Astrocyte of the cerebellum (primary cell): ENCODE results near the gene SH3BP2.

ENCODE experiments used
- DNase-seq: peaks from one replicate; pipeline ENCODE4 v3.0.0-alpha.2; 2011; ENCODE audit warnings: low read depth
- H3K4me3 ChIP-seq: 2 replicates; pipeline ENCODE4 v1.5.1; 2011; ENCODE audit warnings: mild to moderate bottlenecking, low read depth, low read length, moderate library complexity
- CTCF ChIP-seq: IDR thresholded peaks from 2 replicates; pipeline ENCODE4 v1.5.1; 2012; ENCODE audit warnings: low read length, low read depth, moderate library complexity, mild to moderate bottlenecking; ENCODE audit errors: missing control alignments
- in situ Hi-C: cut with HindIII; loops from 2 replicates; pipeline ENCODE4 v1.10.0; 2017; ENCODE audit warnings: low sequenced_read_pairs

SH3BP2 gene

GRCh38 chr4:2820216-2820982 lies 27.5 kb downstream of the SH3BP2 start:
- H3K4me3 ChIP-seq, result no peak overlapping the region
- in situ Hi-C loops, result no loop called here
- DNase-seq, result no peak
- TF ChIP-seq CTCF, result no peak

GRCh38 chr4:2822461-2823300 lies 29.8 kb downstream of the SH3BP2 start:
- H3K4me3 ChIP-seq, result no peak overlapping the region
- in situ Hi-C loops, result no loop called here
- TF ChIP-seq CTCF, result no peak
- no peak for DNase-seq

- in situ Hi-C loops, result no loop called here
- TF ChIP-seq CTCF, result no peak
- no peak for DNase-seq
- no peak overlapping the region for H3K4me3 ChIP-seq
Measured at GRCh38 chr4:2823301-2823670, 30.4 kb downstream of the SH3BP2 start.

- in situ Hi-C loops, result no loop called here
- TF ChIP-seq CTCF, result no peak
- no peak for DNase-seq
- H3K4me3 ChIP-seq, result no peak overlapping the region
Measured at GRCh38 chr4:2823671-2824328, 30.9 kb downstream of the SH3BP2 start.

GRCh38 chr4:2824329-2824835 lies 31.5 kb downstream of the SH3BP2 start:
- no peak for DNase-seq

More at GRCh38 chr4:2824329-2824835, 31.5 kb downstream of the SH3BP2 start:
- in situ Hi-C loops, result no loop called here
- H3K4me3 ChIP-seq, result no peak overlapping the region
- no peak for TF ChIP-seq CTCF
